Activated CD4-positive, alpha-beta T cell treated with anti-CD3 and anti-CD28 coated beads, Interleukin-2, amount 50 U/mL, for 16 hours (primary cell): ENCODE results near the gene KRTCAP2.
"Not testable (repeated sequence)": the region's sequence is repeated elsewhere in the genome, so short reads cannot be mapped to it uniquely, and the experiment has no call there.

ENCODE experiments used
- DNase-seq: peaks from one replicate; pipeline ENCODE4 v3.0.0-alpha.2; 2020

KRTCAP2 gene

GRCh38 chr1:155167166-155168104 lies 5.7 kb downstream of the KRTCAP2 start:
- peak; percentile 89 for DNase-seq

- no peak for DNase-seq
Observed at GRCh38 chr1:155166471-155167165, 6.5 kb downstream of the KRTCAP2 start.

GRCh38 chr1:155166051-155166470 lies 7.0 kb downstream of the KRTCAP2 start:
- no peak for DNase-seq

- not testable (repeated sequence) for DNase-seq
Observed at GRCh38 chr1:155164625-155165024, 8.5 kb downstream of the KRTCAP2 start.

- DNase-seq, result not testable (repeated sequence)
Observed at GRCh38 chr1:155163785-155164184, 9.3 kb downstream of the KRTCAP2 start.

GRCh38 chr1:155162631-155163030 lies 10.5 kb downstream of the KRTCAP2 start:
- DNase-seq, result not testable (repeated sequence)

- no peak for DNase-seq
Observed at GRCh38 chr1:155160128-155160527, 13.0 kb downstream of the KRTCAP2 start.

- no peak for DNase-seq
Observed at GRCh38 chr1:155158991-155159390, 14.1 kb downstream of the KRTCAP2 start.

- DNase-seq, result not testable (repeated sequence)
Observed at GRCh38 chr1:155155996-155156643, 17.0 kb downstream of the KRTCAP2 start.

GRCh38 chr1:155145491-155145890 lies 27.6 kb downstream of the KRTCAP2 start:
- DNase-seq, result no peak

- no peak for DNase-seq
Observed at GRCh38 chr1:155141749-155142148, 31.4 kb downstream of the KRTCAP2 start.

GRCh38 chr1:155140630-155140953 lies 32.5 kb downstream of the KRTCAP2 start:
- no peak for DNase-seq

GRCh38 chr1:155139895-155140629 lies 33.0 kb downstream of the KRTCAP2 start, which contains the start of gene DPM3:
TSS of gene DPM3 (minus strand) at chr1:155140531. CDS start at chr1:155140240, 291 bp downstream.
- peak; percentile 93 for DNase-seq

GRCh38 chr1:155137154-155137949 lies 35.8 kb downstream of the KRTCAP2 start:
- no peak for DNase-seq

- DNase-seq, result peak; percentile 51
Observed at GRCh38 chr1:155136748-155137147, 36.4 kb downstream of the KRTCAP2 start.

GRCh38 chr1:155135415-155136028 lies 37.6 kb downstream of the KRTCAP2 start, which contains the start of gene SLC50A1:
TSS of gene SLC50A1 (plus strand) at chr1:155135852. CDS start at chr1:155135912, 60 bp downstream.
- DNase-seq, result peak; percentile 95

GRCh38 chr1:155134880-155135414 lies 38.2 kb downstream of the KRTCAP2 start:
- peak; percentile 68 for DNase-seq

GRCh38 chr1:155134322-155134721 lies 38.8 kb downstream of the KRTCAP2 start:
- no peak for DNase-seq

GRCh38 chr1:155133799-155134281 lies 39.3 kb downstream of the KRTCAP2 start:
- no peak for DNase-seq

GRCh38 chr1:155131856-155132255 lies 41.2 kb downstream of the KRTCAP2 start:
- DNase-seq, result no peak

GRCh38 chr1:155131285-155131684 lies 41.8 kb downstream of the KRTCAP2 start:
- DNase-seq, result no peak
